ENCODE data around the gene SLAMF1. TPM values are rescaled to one million over a fixed set of nuclear protein-coding genes. Genes with fewer than 3 reads are reported as not detected.
"Not testable (repeated sequence)": the region's sequence is repeated elsewhere in the genome, so short reads cannot be mapped to it uniquely, and the experiment has no call there.

The SLAMF1 gene
- total RNA-seq, 2 donors from 2014 or later = 84.3 to 96.3 TPM

GRCh38 chr1:160606611-160607010 lies 40.2 kb downstream of the SLAMF1 start:
- peak overlapping the region; percentile 79 to 95 for H3K27ac Mint-ChIP-seq
- H3K36me3 Mint-ChIP-seq = peaks cover 43 to 46% of the 10 kb centered on the region in 2 donors
- DNase-seq (ENCODE audit: low spot score in 2 of 2) (no peak), ATAC-seq (no peak)
- H3K9me3 Mint-ChIP-seq = peaks cover 21 to 22% of the 10 kb centered on the region in 2 donors

- ATAC-seq = peak in 1 of 2 donors; percentile 26
Measured at GRCh38 chr1:160605792-160606479, 40.9 kb downstream of the SLAMF1 start.

DNA sequence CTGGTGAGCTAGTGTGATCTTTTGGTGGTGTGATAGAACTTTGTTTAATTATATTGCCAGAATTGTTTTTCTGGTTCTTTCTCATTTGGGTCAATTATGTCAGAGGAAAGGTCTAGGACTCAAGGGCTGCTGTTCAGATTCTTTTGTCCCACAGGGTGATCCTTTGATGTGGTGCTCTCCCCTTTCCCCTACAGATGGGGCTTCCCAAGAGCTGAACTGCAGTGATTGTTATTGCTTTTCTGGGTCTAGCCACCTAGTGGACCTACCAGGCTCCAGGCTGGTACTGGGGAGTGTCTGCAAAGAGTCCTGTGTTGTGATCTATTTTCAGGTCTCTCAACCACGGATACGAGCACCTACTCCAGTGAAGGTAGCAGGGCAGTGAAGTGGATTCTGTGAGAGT lies 41.6 kb downstream of the SLAMF1 start:
- DNase-seq (ENCODE audit: low spot score in 2 of 2) (no peak), ATAC-seq (peak in 1 of 2 donors; percentile 30)
- H3K36me3 Mint-ChIP-seq = peaks cover 41 to 56% of the 10 kb centered on the region in 2 donors
- peak overlapping the region; percentile 62 to 95 for H3K27ac Mint-ChIP-seq
- peaks cover 28 to 32% of the 10 kb centered on the region in 2 donors for H3K9me3 Mint-ChIP-seq

More at GRCh38 chr1:160605792-160606479, 40.9 kb downstream of the SLAMF1 start:
- peak overlapping the region; percentile 79 to 95 for H3K27ac Mint-ChIP-seq
- peaks cover 27 to 28% of the 10 kb centered on the region in 2 donors for H3K9me3 Mint-ChIP-seq
- H3K36me3 Mint-ChIP-seq = peaks cover 47 to 52% of the 10 kb centered on the region in 2 donors
- no peak for DNase-seq (ENCODE audit: low spot score in 2 of 2)

- ATAC-seq (no peak), DNase-seq (ENCODE audit: low spot score in 2 of 2) (no peak)
- Mint-ChIP-seq H3K9me3 (peaks cover 18 to 55% of the 10 kb centered on the region in 2 donors), H3K27ac (no peak overlapping the region), H3K36me3 (peaks cover 27 to 61% of the 10 kb centered on the region in 2 donors)
Measured at GRCh38 chr1:160597705-160598104, 49.1 kb downstream of the SLAMF1 start.

DNA sequence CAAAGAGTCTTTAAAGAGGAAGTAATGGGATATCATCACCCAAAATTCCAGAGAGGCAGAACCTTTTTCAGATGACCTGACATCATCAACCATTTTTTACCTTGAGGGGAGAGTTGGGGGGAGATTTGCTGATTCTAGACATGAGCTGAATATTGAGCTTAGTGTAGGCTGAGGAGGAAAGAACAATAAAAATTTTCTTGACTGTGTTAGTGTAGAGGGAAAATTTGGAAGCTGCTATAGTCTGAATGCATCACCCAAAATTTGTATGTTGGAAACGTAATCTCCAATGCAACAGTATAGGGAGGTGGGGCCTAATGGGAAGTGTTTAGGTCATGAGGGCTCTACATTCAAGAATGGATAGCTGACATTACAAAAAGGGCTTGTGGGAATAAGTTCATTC lies 49.8 kb downstream of the SLAMF1 start:
- DNase-seq (ENCODE audit: low spot score in 2 of 2) = no peak
- Mint-ChIP-seq H3K9me3 (peaks cover 17 to 56% of the 10 kb centered on the region in 2 donors), H3K36me3 (peaks cover 31 to 60% of the 10 kb centered on the region in 2 donors), H3K27ac (no peak overlapping the region)
- ATAC-seq = no peak

DNA sequence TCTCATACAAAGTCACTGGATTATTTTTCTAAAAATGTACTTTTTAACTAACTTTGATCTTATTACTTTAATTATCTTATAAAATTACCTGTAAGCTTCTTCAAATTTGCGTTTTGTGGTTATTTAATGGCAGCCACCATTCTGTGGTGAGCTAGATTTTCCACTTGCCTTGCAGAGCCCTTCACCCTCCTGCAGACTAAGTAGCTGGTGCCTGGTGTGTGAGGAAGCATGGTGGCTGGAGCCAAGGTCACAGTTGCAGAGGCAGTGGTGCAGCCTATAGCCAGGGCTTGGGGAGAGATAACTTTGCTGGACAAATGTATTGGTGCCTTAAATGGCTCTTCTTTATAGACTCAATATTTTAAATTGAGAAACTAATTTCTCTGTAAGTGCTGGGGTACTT lies 56.4 kb downstream of the SLAMF1 start:
- DNase-seq (ENCODE audit: low spot score in 2 of 2) = no peak
- H3K9me3 Mint-ChIP-seq = peaks cover 6 to 32% of the 10 kb centered on the region in 2 donors
- H3K36me3 Mint-ChIP-seq = peaks cover 25 to 32% of the 10 kb centered on the region in 2 donors
- ATAC-seq = no peak
- no peak overlapping the region for H3K27ac Mint-ChIP-seq

GRCh38 chr1:160588468-160588867 lies 58.4 kb downstream of the SLAMF1 start:
- Mint-ChIP-seq H3K36me3 (peaks cover 24 to 25% of the 10 kb centered on the region in 2 donors), H3K27ac (no peak overlapping the region), H3K9me3 (peaks cover 4 to 15% of the 10 kb centered on the region in 2 donors)
- DNase-seq (ENCODE audit: low spot score in 2 of 2) (no peak), ATAC-seq (no peak)

- peak in 1 of 2 donors; percentile 54 for ATAC-seq
- no peak for DNase-seq (ENCODE audit: low spot score in 2 of 2)
- H3K36me3 Mint-ChIP-seq = peaks cover 19 to 25% of the 10 kb centered on the region in 2 donors
- peak overlapping the region in 1 of 2 donors; percentile 38 for H3K27ac Mint-ChIP-seq
- H3K9me3 Mint-ChIP-seq = peaks cover 4 to 11% of the 10 kb centered on the region in 2 donors
Measured at GRCh38 chr1:160584784-160585183, 62.1 kb downstream of the SLAMF1 start.

GRCh38 chr1:160582976-160583375 lies 63.9 kb downstream of the SLAMF1 start:
- peaks cover 19 to 28% of the 10 kb centered on the region in 2 donors for H3K36me3 Mint-ChIP-seq
- peaks cover 4 to 11% of the 10 kb centered on the region in 2 donors for H3K9me3 Mint-ChIP-seq
- ATAC-seq; H3K27ac Mint-ChIP-seq; DNase-seq (ENCODE audit: low spot score in 2 of 2): not testable (repeated sequence)

- peaks cover 19 to 28% of the 10 kb centered on the region in 2 donors for H3K36me3 Mint-ChIP-seq
- DNase-seq (ENCODE audit: low spot score in 2 of 2) (no peak), ATAC-seq (no peak)
- peaks cover 4 to 11% of the 10 kb centered on the region in 2 donors for H3K9me3 Mint-ChIP-seq
- peak overlapping the region in 1 of 2 donors; percentile 93 for H3K27ac Mint-ChIP-seq
Measured at GRCh38 chr1:160581961-160582360, 64.9 kb downstream of the SLAMF1 start.

DNA sequence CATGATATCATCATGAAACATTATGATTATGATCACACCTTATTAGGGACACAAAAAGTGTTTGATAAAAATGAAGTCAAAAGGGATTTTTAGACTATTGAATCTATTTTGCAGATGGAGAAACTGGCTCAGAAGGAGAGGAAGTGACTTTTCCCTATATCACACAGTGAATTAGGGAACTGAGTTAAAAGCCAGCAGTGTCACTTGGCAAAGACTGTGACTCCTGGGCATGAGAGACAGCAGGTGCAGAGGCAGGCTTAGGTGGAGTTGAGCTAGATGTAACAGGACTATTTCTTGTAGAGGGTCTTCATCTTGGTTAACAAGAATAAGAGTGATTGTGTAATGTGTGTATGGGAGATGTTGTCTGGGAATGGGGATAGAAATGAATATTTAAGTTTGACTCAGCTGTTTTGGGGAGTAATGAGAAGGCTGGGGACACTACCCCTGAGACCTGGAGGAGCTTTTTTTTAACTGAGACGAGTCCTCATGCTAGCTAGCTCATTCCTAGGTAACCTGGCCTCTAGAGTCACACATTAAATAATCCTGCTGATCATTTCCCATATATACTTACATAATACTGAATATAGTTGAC lies 66.5 kb downstream of the SLAMF1 start:
- Mint-ChIP-seq H3K36me3 (peaks cover 19 to 24% of the 10 kb centered on the region in 2 donors), H3K9me3 (peaks cover 4 to 6% of the 10 kb centered on the region in 2 donors), H3K27ac (peak overlapping the region in 1 of 2 donors; percentile 93)
- DNase-seq (ENCODE audit: low spot score in 2 of 2) (no peak), ATAC-seq (no peak)

DNA sequence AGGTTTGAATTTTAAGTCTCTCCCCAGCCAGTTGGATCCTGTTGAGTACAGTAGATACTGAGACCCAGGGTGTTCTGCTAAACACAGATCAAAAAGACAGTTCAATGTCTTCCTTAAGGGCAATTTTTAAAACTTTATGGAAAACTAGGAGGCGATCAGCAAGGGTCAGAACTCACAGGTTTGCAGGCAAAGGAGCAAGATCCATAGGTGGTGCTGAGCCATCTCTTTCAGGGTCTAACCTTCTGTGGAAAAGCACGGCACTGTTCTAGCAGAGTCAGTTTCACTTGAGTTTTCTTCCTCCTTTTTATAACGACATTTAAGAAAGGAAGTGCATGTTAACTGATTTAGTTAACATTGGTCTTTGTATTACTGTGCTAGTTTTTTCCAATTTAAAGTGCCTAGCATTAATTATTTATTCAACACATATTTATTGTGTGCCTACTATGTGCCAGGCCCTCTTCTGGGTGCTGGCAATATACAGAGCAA lies 67.6 kb downstream of the SLAMF1 start, which contains the start of gene CD84:
Gene CD84 (minus strand): TSS at position 281 of the 486 bp plus-strand sequence. CDS start 59 bp downstream, at position 222.
- H3K9me3 Mint-ChIP-seq = peaks cover 4 to 6% of the 10 kb centered on the region in 2 donors
- ATAC-seq (no peak), DNase-seq (ENCODE audit: low spot score in 2 of 2) (no peak)
- H3K27ac Mint-ChIP-seq = peak within 1 kb of the TSS; percentile 78 to 93
- peaks cover 14 to 19% of the 10 kb centered on the region in 2 donors for H3K36me3 Mint-ChIP-seq

DNA sequence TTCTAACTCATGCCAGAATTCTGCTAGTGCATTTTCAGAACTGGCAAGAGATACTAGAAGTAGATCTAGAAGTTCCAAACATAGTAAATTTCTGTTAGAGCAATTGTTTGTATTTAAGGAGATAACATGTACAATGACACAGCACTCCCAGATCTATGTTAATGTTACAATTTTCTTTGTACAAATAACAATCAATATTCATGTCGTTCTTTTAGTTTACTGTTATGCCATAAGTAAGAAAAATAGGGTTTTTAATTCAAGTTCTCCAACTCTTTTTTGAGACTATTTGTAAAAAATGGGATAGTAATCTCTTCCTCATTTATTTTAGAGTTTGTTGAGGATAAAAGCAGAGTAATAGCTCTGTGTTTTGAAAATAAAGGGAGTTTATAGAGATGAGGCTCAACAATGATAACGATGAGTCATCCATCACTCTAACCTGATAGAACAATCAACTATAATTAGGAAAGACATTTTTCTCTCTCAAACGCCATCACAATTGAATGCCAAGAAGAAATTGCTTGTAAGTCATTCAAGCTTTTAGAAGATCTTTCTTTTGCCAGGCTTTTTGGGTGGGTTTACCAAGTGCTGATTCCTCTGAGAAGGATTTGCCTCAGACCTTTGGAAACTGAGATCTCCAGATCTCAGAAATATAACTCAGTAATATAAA lies 68.2 kb downstream of the SLAMF1 start:
- H3K36me3 Mint-ChIP-seq = peaks cover 8 to 15% of the 10 kb centered on the region in 2 donors
- DNase-seq (ENCODE audit: low spot score in 2 of 2) (no peak), ATAC-seq (no peak)
- H3K27ac Mint-ChIP-seq = peak overlapping the region; percentile 78 to 93
- H3K9me3 Mint-ChIP-seq = peaks cover under 1 to 7% of the 10 kb centered on the region in 2 donors

DNA sequence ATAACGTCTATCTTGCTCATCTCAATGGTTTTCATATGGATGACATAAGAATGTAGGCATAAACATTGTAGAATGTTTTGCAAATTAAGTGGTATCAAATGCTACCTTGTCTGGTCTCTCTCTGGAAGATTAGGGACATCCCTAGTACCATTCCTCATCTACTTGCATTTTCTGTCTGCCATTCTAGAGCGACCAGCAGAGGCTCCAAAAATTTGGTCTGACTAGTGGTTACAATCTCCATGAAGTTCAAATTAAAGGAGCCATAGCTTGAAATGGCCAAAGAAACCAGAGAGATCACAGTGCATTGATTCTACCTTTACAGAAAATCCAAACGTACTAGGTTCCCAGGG lies 68.7 kb downstream of the SLAMF1 start:
- H3K27ac Mint-ChIP-seq = peak overlapping the region; percentile 57 to 93
- DNase-seq (ENCODE audit: low spot score in 2 of 2) (no peak), ATAC-seq (no peak)
- H3K36me3 Mint-ChIP-seq = peaks cover 3 to 11% of the 10 kb centered on the region in 2 donors
- H3K9me3 Mint-ChIP-seq = peaks cover 5 to 7% of the 10 kb centered on the region in 2 donors

GRCh38 chr1:160577671-160578070 lies 69.2 kb downstream of the SLAMF1 start:
- peaks cover 5% of the 10 kb centered on the region in 2 donors for H3K9me3 Mint-ChIP-seq
- DNase-seq (ENCODE audit: low spot score in 2 of 2) (no peak), ATAC-seq (peak in 1 of 2 donors; percentile 19)
- peaks cover 2 to 8% of the 10 kb centered on the region in 2 donors for H3K36me3 Mint-ChIP-seq
- H3K27ac Mint-ChIP-seq = peak overlapping the region; percentile 75 to 93

DNA sequence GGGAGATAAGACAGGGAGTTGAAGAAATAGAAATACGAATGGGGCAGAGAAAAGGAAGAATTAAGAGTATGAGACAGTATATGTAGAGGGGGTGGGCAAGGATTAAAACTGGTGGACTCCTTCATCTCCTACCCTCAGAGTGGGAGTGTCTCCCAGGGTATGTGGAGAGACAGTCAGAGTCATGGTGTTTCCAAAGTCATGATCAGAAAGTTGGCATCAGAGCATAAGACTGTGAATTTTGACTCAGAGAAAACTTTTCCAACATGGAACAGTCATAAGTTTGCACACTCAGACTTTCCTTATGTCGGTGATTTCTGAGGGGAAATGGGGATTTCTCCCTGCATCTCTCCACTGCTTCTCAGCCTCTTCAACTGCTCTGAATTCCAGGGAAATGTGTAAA lies 70.0 kb downstream of the SLAMF1 start:
- DNase-seq (ENCODE audit: low spot score in 2 of 2) = no peak
- Mint-ChIP-seq H3K9me3 (peaks cover 9 to 11% of the 10 kb centered on the region in 2 donors), H3K36me3 (peaks cover 10 to 12% of the 10 kb centered on the region in 2 donors), H3K27ac (peak overlapping the region; percentile 75 to 93)
- peak; percentile 66 to 75 for ATAC-seq
